GM12878 (cell line): ENCODE measurements around the gene LBR. TPM values are rescaled to one million over a fixed set of nuclear protein-coding genes. Genes with fewer than 3 reads are reported as not detected.

Experiments
- ATAC-seq: fragments of 200-7000 bp; cut with Tn5 transposase; 3 replicates; pipeline ENCODE4 v1.9.1; 2020; ENCODE audit warnings: mild to moderate bottlenecking, moderate library complexity
- BruUV-seq: library from RNA; stranded (reverse); fragments of 400-500 nt; replicated peaks from 2 replicates; lab custom pipeline; 2021; lab: Mats Ljungman, UMichigan
- CTCF ChIA-PET: fragments of 300-600 bp; sonication (Branson Sonifier 250); formaldehyde crosslinking; extraction: SDS; loops from one replicate; lab custom pipeline; 2021; ENCODE audit warnings: inconsistent platforms; lab: Yijun Ruan, JAX
- POLR2A ChIA-PET: fragments of 350-600 bp; formaldehyde crosslinking; extraction: SDS; loops from one replicate; lab custom pipeline; 2021; ENCODE audit warnings: inconsistent platforms; lab: Charles Lee
- RAD21 ChIA-PET: fragments of 300-600 bp; sonication (Branson Sonifier 250); formaldehyde crosslinking; loops from one replicate; lab custom pipeline; 2023; ENCODE audit warnings: antibody characterized with exemption; ENCODE audit not compliant: unreplicated experiment; lab: Charles Lee
- SMC1A ChIA-PET: fragments of 300-600 bp; sonication (Branson Sonifier 250); formaldehyde crosslinking; loops from one replicate; lab custom pipeline; 2023; ENCODE audit not compliant: unreplicated experiment, uncharacterized antibody; lab: Charles Lee
- DNase-seq: peaks from one replicate; pipeline ENCODE4 v3.0.0-alpha.2; 2011; ENCODE audit warnings: low read depth, low spot score
- FAIRE-seq: peaks from 3 replicates; lab custom pipeline; 2011; peaks lifted over from hg19 to GRCh38; lab: Jason Lieb, UNC
- H2AFZ ChIP-seq: 2 replicates; pipeline ENCODE4 v1.6.0; 2011; ENCODE audit warnings: low read depth, low read length, control low read depth; ENCODE audit not compliant: control insufficient read depth
- H3K27ac ChIP-seq: 2 replicates; pipeline ENCODE4 v1.5.1; 2011; ENCODE audit warnings: control low read depth; ENCODE audit not compliant: control insufficient read depth, insufficient read depth
- H3K27me3 ChIP-seq, 2 experiments: replicated peaks in 1 of 2; 2 replicates each; pipeline versions ENCODE4 v1.6.0 to v1.6.1; 2011; ENCODE audit warnings: low read length in 1 of 2; ENCODE audit not compliant: control insufficient read depth in 2 of 2, insufficient read depth in 2 of 2
- H3K36me3 ChIP-seq, 2 experiments: 2 replicates each; pipeline ENCODE4 v1.5.1; 2011; ENCODE audit warnings: low read length in 1 of 2; ENCODE audit not compliant: control insufficient read depth in 2 of 2, insufficient read depth in 2 of 2
- H3K4me1 ChIP-seq: 2 replicates; pipeline ENCODE4 v1.6.1; 2011; ENCODE audit warnings: mild to moderate bottlenecking, low read length, moderate library complexity, mixed read lengths; ENCODE audit not compliant: control insufficient read depth, insufficient read depth
- H3K4me2 ChIP-seq: 2 replicates; pipeline ENCODE4 v1.6.0; 2011; ENCODE audit warnings: control low read depth; ENCODE audit not compliant: control insufficient read depth, insufficient read depth
- H3K4me3 ChIP-seq: fragments of 200-600 bp; sonication (generic); 2 replicates; pipeline ENCODE4 v1.5.1; 2016
- H3K79me2 ChIP-seq: 2 replicates; pipeline ENCODE4 v1.6.0; 2011; ENCODE audit warnings: low read length; ENCODE audit not compliant: control insufficient read depth, insufficient read depth
- H3K9ac ChIP-seq: 2 replicates; pipeline ENCODE4 v1.8.0; 2011; ENCODE audit warnings: low read length, control low read depth, mixed read lengths; ENCODE audit not compliant: control insufficient read depth, insufficient read depth
- H3K9me3 ChIP-seq: replicated peaks from 3 replicates; pipeline ENCODE4 v1.5.1; 2011; ENCODE audit warnings: mild to moderate bottlenecking, low read length; ENCODE audit not compliant: control insufficient read depth, insufficient read depth
- H4K20me1 ChIP-seq: 2 replicates; pipeline ENCODE4 v1.6.0; 2011; ENCODE audit not compliant: control insufficient read depth, insufficient read depth
- BCLAF1 ChIP-seq: fragments of 450-650 bp; IDR thresholded peaks from 2 replicates; pipeline ENCODE4 v1.6.1; 2017; ENCODE audit warnings: antibody characterized with exemption, mild to moderate bottlenecking, moderate library complexity
- BHLHE40 ChIP-seq, 2 experiments: fragments of 450-650 bp in 1 of 2; IDR thresholded peaks; 2 replicates each; pipeline ENCODE4 v1.6.1; 2011 to 2017; ENCODE audit warnings: low read depth in 2 of 2, borderline replicate concordance in 1 of 2, improper control_type of control experiment in 1 of 2, low read length in 1 of 2, mild to moderate bottlenecking in 1 of 2
- CBFB ChIP-seq: IDR thresholded peaks from 2 replicates; pipeline ENCODE4 v1.6.1; 2016; ENCODE audit warnings: antibody characterized with exemption, low read depth
- CHD1 ChIP-seq: IDR thresholded peaks from 2 replicates; pipeline ENCODE4 v1.6.1; 2012; ENCODE audit warnings: low read depth, low read length, improper control_type of control experiment
- CTCF ChIP-seq, 3 experiments: IDR thresholded peaks in 2 of 3; conservative IDR thresholded peaks in 1 of 3; 2 replicates each; pipeline ENCODE4 v1.5.1; 2011; ENCODE audit warnings: low read depth in 3 of 3, low read length in 3 of 3, mild to moderate bottlenecking in 3 of 3, control low read depth in 2 of 3, moderate library complexity in 2 of 3, inconsistent platforms in 1 of 3, mixed read lengths in 1 of 3; ENCODE audit not compliant: control insufficient read depth in 2 of 3, insufficient read depth in 1 of 3; ENCODE audit errors: extremely low read depth in 1 of 3
- FOXK2 ChIP-seq: fragments of 450-650 bp; IDR thresholded peaks from 2 replicates; pipeline ENCODE4 v1.6.1; 2017; ENCODE audit warnings: mild to moderate bottlenecking, moderate library complexity
- IRF5 ChIP-seq: fragments of 450-650 bp; IDR thresholded peaks from 2 replicates; pipeline ENCODE4 v1.6.1; 2017; ENCODE audit warnings: borderline replicate concordance
- MLLT1 ChIP-seq: fragments of 450-650 bp; IDR thresholded peaks from 2 replicates; pipeline ENCODE4 v1.6.1; 2016; ENCODE audit warnings: mild to moderate bottlenecking
- MXI1 ChIP-seq: fragments of 150-350 bp; IDR thresholded peaks from 2 replicates; pipeline ENCODE4 v1.6.1; 2011; ENCODE audit warnings: low read depth, mild to moderate bottlenecking, inconsistent platforms, low read length, improper control_type of control experiment
- TBL1XR1 ChIP-seq: IDR thresholded peaks from 2 replicates; pipeline ENCODE4 v1.6.1; 2012; ENCODE audit warnings: low read depth, low read length, improper control_type of control experiment
- ZNF274 ChIP-seq: IDR thresholded peaks from one replicate; pipeline ENCODE4 v1.8.0; 2011; ENCODE audit not compliant: insufficient read length, insufficient read depth
- ZNF622 ChIP-seq: fragments of 450-650 bp; IDR thresholded peaks from 2 replicates; pipeline ENCODE4 v1.6.1; 2017; ENCODE audit warnings: mild to moderate bottlenecking, inconsistent platforms
- ZSCAN29 ChIP-seq: fragments of 450-650 bp; IDR thresholded peaks from 2 replicates; pipeline ENCODE4 v1.6.1; 2017; ENCODE audit warnings: mild to moderate bottlenecking, moderate library complexity
- WGBS: methylation state at CpG from one replicate; pipeline ENCODE4 v1.1.6; 2016; ENCODE audit warnings: low lambda C conversion rate; ENCODE audit not compliant: insufficient replicate concordance, insufficient coverage; ENCODE audit errors: missing lambda C conversion rate; 5-methylcytosine and 5-hydroxymethylcytosine counted together
- in situ Hi-C: fragments of 300-500 bp; cut with MboI; formaldehyde crosslinking; loops from 9 replicates; pipeline ENCODE4 v1.14.3; 2018; ENCODE audit warnings: mixed read lengths
- intact Hi-C: fragments of 100-400 bp; cut with micrococcal nuclease; formaldehyde crosslinking; loops from one replicate; pipeline ENCODE4 v1.14.2; 2022; ENCODE audit not compliant: unreplicated experiment
- polyA plus RNA-seq, 11 experiments: library from polyadenylated mRNA; depleted of rRNA in 4 of 11; unstranded in 6 of 11; stranded (reverse) in 5 of 11; fragments of >200 nt; fragmentation: Nextera tagmentation in 4 of 11; fragmentation: Illumina TruSeq in 1 of 11; extraction: Ambion mirVana in 4 of 11; extraction: Trizol in 1 of 11; gene quantifications; 1 replicate in 1 of 11; 2 replicates in 10 of 11; pipeline versions ENCODE4 v1.2.1 to v1.2.3, GENCODE V29; 2011 to 2016; ENCODE audit warnings: inconsistent platforms in 2 of 11, missing spikeins in 2 of 11, low read depth in 1 of 11
- total RNA-seq, 4 experiments: library from RNA; depleted of rRNA in 3 of 4; stranded (reverse); fragments of >200 nt in 3 of 4; fragmentation: Illumina TruSeq in 1 of 4; extraction: Trizol in 1 of 4; gene quantifications; 2 replicates each; pipeline versions ENCODE4 v1.2.1 to v1.2.3, GENCODE V29; 2013 to 2021

Gene LBR
- total and polyA plus RNA-seq, 10 of the 15 experiments (the other 5 are each of a cell fraction or from before 2014, with no cell fraction given) = 81.8 to 178 (median 114) TPM

GRCh38 chr1:225477296-225477911 lies 49.6 kb upstream of the LBR start:
- in situ Hi-C loops = loop anchor here (5.0 to 10.0 kb wide), 3 partner anchors 297 to 500 kb away; partner anchors contain the start of gene SRP9
- Histone ChIP-seq H3K4me1 (peaks cover 32% of the 10 kb centered on the region), H3K79me2 (no peaks in the 10 kb centered on the region), H3K4me3 (no peak overlapping the region), H3K27ac (no peak overlapping the region), H3K9ac (no peak overlapping the region), H4K20me1 (no peaks in the 10 kb centered on the region), H3K27me3 (no peaks in the 10 kb centered on the region), H3K4me2 (no peak overlapping the region), H2AFZ (peak overlapping the region; percentile 58), H3K9me3 (no peaks in the 10 kb centered on the region; the same call in 2 of the 3 replicates), H3K36me3 (no peaks in the 10 kb centered on the region)
- ChIA-PET CTCF (interaction anchor here (1.1 to 3.8 kb wide), 6 partner anchors 19 to 510 kb away, joined by 3 to 32 read pairs (median 4); no protein-coding TSS in a partner anchor), SMC1A (interaction anchor here (0.7 to 2.0 kb wide), 5 partner anchors 9 to 493 kb away, joined by 3 to 4 read pairs (median 3); no protein-coding TSS in a partner anchor), POLR2A (interaction anchor here (0.6 kb wide), 1 partner anchor 270 kb away, joined by 3 read pairs; no protein-coding TSS in a partner anchor), RAD21 (interaction anchor here (0.6 to 2.2 kb wide), 2 partner anchors 8 to 405 kb away, joined by 3 to 6 read pairs; partner anchors contain the start of gene TMEM63A)
- DNase-seq (no peak), FAIRE-seq (no peak), ATAC-seq (no peak)
- 72% methylated on average over 6 of the region's 6 CpGs for WGBS
- intact Hi-C loops = loop anchor here (5.0 to 10.0 kb wide), 4 partner anchors 70 to 707 kb away; partner anchors contain the start of genes ACBD3 and ENAH
- no TSS peak for BruUV-seq
- TF ChIP-seq MLLT1 (no peak), BCLAF1 (no peak), IRF5 (no peak), FOXK2 (no peak), BHLHE40 (IDR thresholded peaks at IDR 0.05; ENCODE audit: borderline replicate concordance in 1 of 2, low read depth in 2 of 2, low read length in 1 of 2) (no peak), TBL1XR1 (no peak), ZSCAN29 (no peak), CTCF (IDR thresholded peaks at IDR 0.05 in 2 of 3, conservative IDR thresholded peaks at IDR 0.05 in 1 of 3; ENCODE audit: control insufficient read depth in 2 of 3, extremely low read depth in 1 of 3, insufficient read depth in 1 of 3, low read depth in 3 of 3, low read length in 3 of 3) (no peak), ZNF622 (no peak), CBFB (no peak), MXI1 (no peak), CHD1 (no peak), ZNF274 (no peak)
